ENCODE data around the gene GAN.
"Not testable (repeated sequence)": the region's sequence is repeated elsewhere in the genome, so short reads cannot be mapped to it uniquely, and the experiment has no call there.

Gene GAN

DNA sequence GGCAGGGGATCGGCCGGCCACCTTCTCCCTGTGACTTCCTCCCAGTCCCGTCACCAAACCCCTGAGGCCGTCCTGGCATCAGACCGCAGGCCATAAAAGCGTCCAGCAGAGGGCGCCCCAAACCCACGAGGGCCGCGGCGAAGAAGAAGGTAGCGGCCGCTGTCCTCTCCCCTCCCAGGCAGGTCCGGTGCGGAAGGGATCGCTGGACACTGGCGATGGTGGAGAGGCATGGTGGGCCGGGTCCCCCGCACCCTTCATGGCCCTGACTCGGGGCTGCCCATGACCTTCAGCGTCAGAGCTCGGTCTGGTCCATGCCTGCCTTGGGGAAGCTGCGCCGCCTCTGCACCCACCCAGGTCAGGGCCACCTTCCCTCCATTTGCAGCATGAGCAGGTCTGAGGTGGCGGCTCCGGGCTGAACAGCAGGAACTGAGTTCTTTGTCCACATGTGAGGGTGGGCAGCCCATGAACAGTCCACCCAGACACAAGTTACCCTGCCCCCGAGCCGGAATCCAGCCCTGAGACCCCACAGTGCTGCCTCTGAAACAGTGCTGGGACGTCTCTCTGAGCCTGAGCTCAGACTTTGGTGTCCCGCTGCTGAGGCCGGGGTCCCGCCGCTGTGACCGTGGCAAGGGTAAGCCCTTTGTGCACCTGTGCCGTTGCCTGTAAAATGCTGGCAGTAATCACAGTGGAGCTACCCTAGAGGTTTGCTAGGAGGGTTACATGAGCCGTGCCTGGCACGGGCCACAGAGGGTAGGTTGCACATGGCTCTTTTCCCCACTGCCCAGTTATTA lies 89.0 kb downstream of the GAN start:
- Histone ChIP-seq H3K18ac (ENCODE audit: low read length) (no peak overlapping the region), H3K36me3 (ENCODE audit: control insufficient read depth, insufficient read depth, low read length) (no peaks in the 10 kb centered on the region), H2AK5ac (ENCODE audit: low read length) (no peak overlapping the region), H3K4me1 (ENCODE audit: control insufficient read depth, low read depth, low read length) (peaks cover 2% of the 10 kb centered on the region), H3K79me2 (ENCODE audit: control insufficient read depth, insufficient read depth, low read length) (no peaks in the 10 kb centered on the region), H4K5ac (ENCODE audit: low read length) (no peak overlapping the region), H4K8ac (ENCODE audit: low read depth, low read length) (no peak overlapping the region), H3K4me3 (ENCODE audit: low read length) (no peak overlapping the region), H3K79me1 (ENCODE audit: low read length) (no peaks in the 10 kb centered on the region), H2BK120ac (ENCODE audit: low read depth, low read length) (no peak overlapping the region), H3K56ac (ENCODE audit: low read length) (peak overlapping the region; percentile 87), H3K23ac (ENCODE audit: low read length) (peak overlapping the region; percentile 85), H3K27ac (ENCODE audit: low read depth, low read length) (no peak overlapping the region), H2BK5ac (ENCODE audit: low read length) (no peak overlapping the region), H3K4ac (ENCODE audit: low read depth, low read length) (no peak overlapping the region), H3K4me2 (ENCODE audit: low read length) (peak overlapping the region; percentile 76), H3K9ac (ENCODE audit: low read length) (peak overlapping the region; percentile 67), H2BK15ac (replicated peaks; ENCODE audit: low read depth) (no peak overlapping the region), H3K27me3 (ENCODE audit: insufficient read depth, low read length, poor library complexity) (no peaks in the 10 kb centered on the region)
- peak; percentile 91 for DNase-seq
- no CpG with 5 or more reads among the region's 37 CpGs for WGBS (ENCODE audit: extremely low coverage, insufficient coverage, low lambda C conversion rate)

DNA sequence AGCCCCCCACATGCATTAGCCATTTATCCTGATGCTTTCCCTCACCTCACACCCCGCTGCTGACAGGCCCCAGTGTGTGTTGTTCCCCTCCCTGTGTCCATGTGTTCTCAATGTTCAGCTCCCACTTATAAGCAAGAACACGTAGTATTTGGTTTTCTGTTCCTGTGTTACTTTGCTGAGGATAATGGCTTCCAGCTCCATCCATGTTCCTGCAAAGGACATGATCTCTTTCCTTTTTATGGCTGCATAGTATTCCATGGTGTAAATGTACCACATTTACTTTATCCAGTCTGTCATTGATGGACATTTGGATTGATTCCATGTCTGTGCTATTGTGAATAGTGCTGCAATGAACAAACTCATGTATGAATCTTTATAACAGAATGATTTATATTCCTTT lies 90.2 kb downstream of the GAN start:
- H3K79me1 ChIP-seq (ENCODE audit: low read length); H3K18ac ChIP-seq (ENCODE audit: low read length); H2BK120ac ChIP-seq (ENCODE audit: low read depth, low read length); H3K79me2 ChIP-seq (ENCODE audit: control insufficient read depth, insufficient read depth, low read length); H2AK5ac ChIP-seq (ENCODE audit: low read length); H3K4me2 ChIP-seq (ENCODE audit: low read length); H3K23ac ChIP-seq (ENCODE audit: low read length); H3K4me3 ChIP-seq (ENCODE audit: low read length); H3K36me3 ChIP-seq (ENCODE audit: control insufficient read depth, insufficient read depth, low read length); H3K56ac ChIP-seq (ENCODE audit: low read length); H3K4ac ChIP-seq (ENCODE audit: low read depth, low read length); H3K27ac ChIP-seq (ENCODE audit: low read depth, low read length); DNase-seq; H2BK15ac ChIP-seq (replicated peaks; ENCODE audit: low read depth); H4K8ac ChIP-seq (ENCODE audit: low read depth, low read length); H3K27me3 ChIP-seq (ENCODE audit: insufficient read depth, low read length, poor library complexity); H4K5ac ChIP-seq (ENCODE audit: low read length); H3K9ac ChIP-seq (ENCODE audit: low read length); H2BK5ac ChIP-seq (ENCODE audit: low read length); H3K4me1 ChIP-seq (ENCODE audit: control insufficient read depth, low read depth, low read length): not testable (repeated sequence)
- WGBS (ENCODE audit: extremely low coverage, insufficient coverage, low lambda C conversion rate), result no CpG with 5 or more reads among the region's 2 CpGs

GRCh38 chr16:81405702-81406113 lies 90.9 kb downstream of the GAN start:
- Histone ChIP-seq H3K4me1 (ENCODE audit: control insufficient read depth, low read depth, low read length) (peaks cover 2% of the 10 kb centered on the region), H3K79me2 (ENCODE audit: control insufficient read depth, insufficient read depth, low read length) (no peaks in the 10 kb centered on the region), H3K36me3 (ENCODE audit: control insufficient read depth, insufficient read depth, low read length) (no peaks in the 10 kb centered on the region), H3K27me3 (ENCODE audit: insufficient read depth, low read length, poor library complexity) (no peaks in the 10 kb centered on the region), H3K18ac (ENCODE audit: low read length) (no peak overlapping the region), H2AK5ac (ENCODE audit: low read length) (no peak overlapping the region), H3K23ac (ENCODE audit: low read length) (no peak overlapping the region), H4K5ac (ENCODE audit: low read length) (no peak overlapping the region), H3K27ac (ENCODE audit: low read depth, low read length) (no peak overlapping the region), H3K56ac (ENCODE audit: low read length) (peak overlapping the region; percentile 15), H3K4me2 (ENCODE audit: low read length) (no peak overlapping the region), H3K9ac (ENCODE audit: low read length) (no peak overlapping the region), H4K8ac (ENCODE audit: low read depth, low read length) (no peak overlapping the region), H2BK15ac (replicated peaks; ENCODE audit: low read depth) (no peak overlapping the region), H3K79me1 (ENCODE audit: low read length) (no peaks in the 10 kb centered on the region), H2BK5ac (ENCODE audit: low read length) (no peak overlapping the region), H3K4me3 (ENCODE audit: low read length) (no peak overlapping the region), H2BK120ac (ENCODE audit: low read depth, low read length) (no peak overlapping the region), H3K4ac (ENCODE audit: low read depth, low read length) (no peak overlapping the region)
- WGBS (ENCODE audit: extremely low coverage, insufficient coverage, low lambda C conversion rate), result no CpG with 5 or more reads among the region's 11 CpGs
- peak; percentile 96 for DNase-seq

DNA sequence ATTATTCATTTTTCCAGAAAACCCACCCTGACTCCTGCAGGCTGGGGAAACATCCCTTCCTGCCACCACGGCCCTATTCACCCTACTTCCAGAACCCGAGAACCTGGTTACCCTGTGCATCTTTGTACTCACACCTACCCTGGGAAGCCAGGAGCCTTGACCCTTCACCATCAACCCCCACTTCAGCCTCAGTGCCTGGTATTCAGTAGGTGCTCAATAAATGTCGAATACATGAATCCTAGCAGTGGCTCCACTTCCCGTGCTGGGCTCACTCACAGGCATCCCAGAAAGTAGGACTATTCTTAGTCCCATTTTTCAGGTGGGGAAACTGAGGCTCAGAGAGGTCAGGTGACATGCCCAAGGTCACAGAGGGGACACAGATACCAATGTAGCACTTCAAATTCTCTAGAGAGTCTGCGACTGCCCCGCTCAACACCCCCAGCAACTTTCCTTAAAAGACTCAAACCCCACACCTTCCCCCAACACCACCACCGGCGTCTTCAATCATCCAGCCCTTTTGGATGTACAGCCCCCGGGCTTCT lies 93.7 kb downstream of the GAN start:
- H2BK120ac ChIP-seq (ENCODE audit: low read depth, low read length), result no peak overlapping the region
- WGBS (ENCODE audit: extremely low coverage, insufficient coverage, low lambda C conversion rate), result 100% methylated on average over 1 of the region's 9 CpGs

GRCh38 chr16:81409016-81409556 lies 94.3 kb downstream of the GAN start:
- H3K27ac ChIP-seq (ENCODE audit: low read depth, low read length), result no peak overlapping the region
- H2BK120ac ChIP-seq (ENCODE audit: low read depth, low read length), result no peak overlapping the region
- H2BK15ac ChIP-seq (replicated peaks; ENCODE audit: low read depth), result no peak overlapping the region
- no peak overlapping the region for H3K23ac ChIP-seq (ENCODE audit: low read length)
- H3K79me2 ChIP-seq (ENCODE audit: control insufficient read depth, insufficient read depth, low read length), result no peaks in the 10 kb centered on the region
- H3K18ac ChIP-seq (ENCODE audit: low read length), result no peak overlapping the region
- no peak overlapping the region for H3K4me3 ChIP-seq (ENCODE audit: low read length)
- no peak overlapping the region for H3K4ac ChIP-seq (ENCODE audit: low read depth, low read length)
- no peak overlapping the region for H3K9ac ChIP-seq (ENCODE audit: low read length)
- H3K56ac ChIP-seq (ENCODE audit: low read length), result no peak overlapping the region
- no peak overlapping the region for H2AK5ac ChIP-seq (ENCODE audit: low read length)
- H4K8ac ChIP-seq (ENCODE audit: low read depth, low read length), result no peak overlapping the region
- peaks cover 2% of the 10 kb centered on the region for H3K4me1 ChIP-seq (ENCODE audit: control insufficient read depth, low read depth, low read length)
- H2BK5ac ChIP-seq (ENCODE audit: low read length), result no peak overlapping the region
- no peaks in the 10 kb centered on the region for H3K36me3 ChIP-seq (ENCODE audit: control insufficient read depth, insufficient read depth, low read length)
- no CpG with 5 or more reads among the region's 13 CpGs for WGBS (ENCODE audit: extremely low coverage, insufficient coverage, low lambda C conversion rate)
- no peak overlapping the region for H3K4me2 ChIP-seq (ENCODE audit: low read length)
- no peak for DNase-seq
- H3K79me1 ChIP-seq (ENCODE audit: low read length), result no peaks in the 10 kb centered on the region
- H3K27me3 ChIP-seq (ENCODE audit: insufficient read depth, low read length, poor library complexity), result no peaks in the 10 kb centered on the region
- H4K5ac ChIP-seq (ENCODE audit: low read length), result no peak overlapping the region

More for the DNA sequence above, 93.7 kb downstream of the GAN start:
- H3K4ac ChIP-seq (ENCODE audit: low read depth, low read length), result no peak overlapping the region
- H2BK15ac ChIP-seq (replicated peaks; ENCODE audit: low read depth), result no peak overlapping the region
- H3K27me3 ChIP-seq (ENCODE audit: insufficient read depth, low read length, poor library complexity), result no peaks in the 10 kb centered on the region
- H3K56ac ChIP-seq (ENCODE audit: low read length), result no peak overlapping the region
- H2BK5ac ChIP-seq (ENCODE audit: low read length), result no peak overlapping the region
- no peaks in the 10 kb centered on the region for H3K79me2 ChIP-seq (ENCODE audit: control insufficient read depth, insufficient read depth, low read length)
- no peak overlapping the region for H3K23ac ChIP-seq (ENCODE audit: low read length)
- no peak overlapping the region for H4K5ac ChIP-seq (ENCODE audit: low read length)
- H3K4me3 ChIP-seq (ENCODE audit: low read length), result no peak overlapping the region
- no peak overlapping the region for H4K8ac ChIP-seq (ENCODE audit: low read depth, low read length)
- no peak overlapping the region for H3K4me2 ChIP-seq (ENCODE audit: low read length)
- H3K79me1 ChIP-seq (ENCODE audit: low read length), result no peaks in the 10 kb centered on the region
- DNase-seq, result no peak
- H3K18ac ChIP-seq (ENCODE audit: low read length), result no peak overlapping the region
- H2AK5ac ChIP-seq (ENCODE audit: low read length), result no peak overlapping the region
- H3K27ac ChIP-seq (ENCODE audit: low read depth, low read length), result no peak overlapping the region
- no peaks in the 10 kb centered on the region for H3K36me3 ChIP-seq (ENCODE audit: control insufficient read depth, insufficient read depth, low read length)
- H3K9ac ChIP-seq (ENCODE audit: low read length), result no peak overlapping the region
- peaks cover 2% of the 10 kb centered on the region for H3K4me1 ChIP-seq (ENCODE audit: control insufficient read depth, low read depth, low read length)

Measured in mesendoderm (in vitro differentiated cells).